ENCODE measurements around the gene PCDHGA9.
"Not testable (repeated sequence)": the region's sequence is repeated elsewhere in the genome, so short reads cannot be mapped to it uniquely, and the experiment has no call there.

PCDHGA9 gene

DNA sequence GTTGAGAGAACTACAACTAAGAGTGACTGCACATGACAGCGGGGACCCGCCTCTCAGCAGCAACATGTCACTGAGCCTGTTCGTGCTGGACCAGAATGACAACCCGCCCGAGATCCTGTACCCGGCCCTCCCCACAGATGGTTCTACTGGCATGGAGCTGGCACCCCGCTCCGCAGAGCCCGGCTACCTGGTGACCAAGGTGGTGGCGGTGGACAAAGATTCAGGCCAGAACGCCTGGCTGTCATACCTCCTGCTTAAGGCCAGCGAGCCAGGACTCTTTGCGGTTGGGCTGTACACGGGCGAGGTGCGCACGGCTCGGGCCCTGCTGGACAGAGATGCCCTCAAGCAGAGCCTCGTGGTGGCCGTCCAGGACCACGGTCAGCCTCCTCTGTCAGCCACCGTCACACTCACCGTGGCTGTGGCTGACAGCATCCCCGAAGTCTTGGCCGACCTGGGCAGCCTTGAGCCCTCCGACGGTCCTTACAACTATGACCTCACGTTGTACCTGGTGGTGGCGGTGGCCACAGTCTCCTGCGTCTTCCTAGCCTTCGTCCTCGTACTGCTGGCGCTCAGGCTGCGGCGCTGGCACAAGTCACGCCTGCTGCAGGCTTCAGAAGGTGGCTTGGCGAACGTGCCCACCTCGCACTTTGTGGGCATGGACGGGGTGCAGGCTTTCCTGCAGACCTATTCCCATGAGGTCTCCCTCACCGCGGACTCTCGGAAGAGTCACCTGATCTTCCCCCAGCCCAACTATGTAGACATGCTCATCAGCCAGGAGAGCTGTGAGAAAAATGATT lies 17.9 kb upstream of the PCDHGA9 start:
- no peak for DNase-seq (ENCODE audit: low spot score)

DNA sequence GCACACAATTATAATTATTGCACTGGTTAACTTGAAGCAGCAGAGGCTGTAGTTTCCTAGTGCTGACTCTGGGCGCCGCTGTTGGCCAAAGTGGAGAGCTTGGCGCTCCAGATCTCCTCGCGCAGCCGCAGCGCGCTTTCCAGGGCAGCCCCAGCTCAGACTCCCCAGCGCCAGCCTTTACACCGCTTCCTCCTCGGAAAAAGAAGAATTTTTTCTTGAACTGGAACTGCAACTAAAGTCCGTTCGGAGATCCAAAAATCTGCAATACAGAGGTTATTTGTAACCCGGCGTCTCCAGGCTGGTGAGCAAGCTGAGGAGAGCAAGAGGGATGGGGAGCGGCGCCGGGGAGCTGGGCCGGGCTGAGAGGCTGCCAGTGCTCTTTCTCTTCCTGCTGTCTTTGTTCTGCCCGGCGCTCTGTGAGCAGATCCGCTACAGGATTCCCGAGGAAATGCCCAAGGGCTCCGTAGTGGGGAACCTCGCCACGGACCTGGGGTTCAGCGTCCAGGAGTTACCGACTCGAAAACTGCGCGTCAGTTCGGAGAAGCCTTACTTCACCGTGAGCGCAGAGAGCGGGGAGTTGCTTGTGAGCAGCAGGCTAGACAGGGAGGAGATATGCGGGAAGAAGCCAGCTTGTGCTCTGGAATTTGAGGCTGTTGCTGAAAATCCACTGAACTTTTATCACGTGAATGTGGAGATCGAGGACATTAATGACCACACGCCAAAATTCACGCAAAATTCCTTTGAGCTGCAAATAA lies 14.8 kb upstream of the PCDHGA9 start, which contains the start of gene PCDHGB4:
Gene PCDHGB4, plus strand, starts transcription at position 142 of the 755 bp plus-strand sequence. Its CDS starts 187 bp downstream, at position 329.
- not testable (repeated sequence) for DNase-seq (ENCODE audit: low spot score)

GRCh38 chr5:141388661-141389060 lies 13.9 kb upstream of the PCDHGA9 start:
- no peak for DNase-seq (ENCODE audit: low spot score)

DNA sequence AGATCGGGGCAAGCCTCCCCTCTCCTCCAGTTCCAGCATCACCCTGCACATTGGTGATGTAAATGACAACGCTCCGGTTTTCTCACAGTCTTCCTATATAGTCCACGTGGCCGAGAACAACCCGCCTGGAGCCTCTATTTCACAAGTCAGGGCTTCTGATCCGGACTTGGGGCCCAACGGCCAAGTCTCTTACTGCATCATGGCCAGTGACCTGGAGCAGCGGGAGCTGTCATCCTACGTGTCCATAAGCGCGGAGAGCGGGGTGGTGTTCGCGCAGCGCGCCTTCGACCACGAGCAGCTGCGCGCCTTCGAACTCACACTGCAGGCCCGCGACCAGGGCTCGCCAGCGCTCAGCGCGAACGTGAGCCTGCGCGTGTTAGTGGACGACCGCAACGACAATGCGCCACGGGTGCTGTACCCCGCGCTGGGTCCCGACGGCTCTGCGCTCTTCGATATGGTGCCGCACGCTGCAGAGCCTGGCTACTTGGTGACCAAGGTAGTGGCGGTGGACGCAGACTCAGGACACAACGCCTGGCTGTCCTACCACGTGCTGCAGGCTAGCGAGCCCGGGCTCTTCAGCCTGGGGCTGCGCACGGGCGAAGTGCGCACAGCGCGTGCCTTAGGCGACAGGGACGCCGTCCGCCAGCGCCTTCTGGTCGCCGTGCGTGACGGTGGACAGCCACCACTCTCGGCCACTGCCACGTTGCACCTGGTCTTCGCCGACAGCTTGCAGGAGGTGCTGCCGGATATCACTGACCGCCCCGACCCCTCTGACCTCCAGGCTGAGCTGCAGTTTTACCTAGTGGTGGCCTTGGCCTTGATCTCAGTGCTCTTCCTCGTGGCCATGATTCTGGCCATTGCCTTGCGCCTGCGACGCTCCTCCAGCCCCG lies 13.2 kb upstream of the PCDHGA9 start:
- DNase-seq (ENCODE audit: low spot score): no peak

GRCh38 chr5:141392429-141393198 lies 10.0 kb upstream of the PCDHGA9 start, which contains the start of gene PCDHGA8:
Gene PCDHGA8 (plus strand): TSS chr5:141392633. CDS start chr5:141392814, 181 bp downstream.
- DNase-seq (ENCODE audit: low spot score): no peak

- DNase-seq (ENCODE audit: low spot score): no peak
Measured at GRCh38 chr5:141393267-141393666, 9.3 kb upstream of the PCDHGA9 start.

DNA sequence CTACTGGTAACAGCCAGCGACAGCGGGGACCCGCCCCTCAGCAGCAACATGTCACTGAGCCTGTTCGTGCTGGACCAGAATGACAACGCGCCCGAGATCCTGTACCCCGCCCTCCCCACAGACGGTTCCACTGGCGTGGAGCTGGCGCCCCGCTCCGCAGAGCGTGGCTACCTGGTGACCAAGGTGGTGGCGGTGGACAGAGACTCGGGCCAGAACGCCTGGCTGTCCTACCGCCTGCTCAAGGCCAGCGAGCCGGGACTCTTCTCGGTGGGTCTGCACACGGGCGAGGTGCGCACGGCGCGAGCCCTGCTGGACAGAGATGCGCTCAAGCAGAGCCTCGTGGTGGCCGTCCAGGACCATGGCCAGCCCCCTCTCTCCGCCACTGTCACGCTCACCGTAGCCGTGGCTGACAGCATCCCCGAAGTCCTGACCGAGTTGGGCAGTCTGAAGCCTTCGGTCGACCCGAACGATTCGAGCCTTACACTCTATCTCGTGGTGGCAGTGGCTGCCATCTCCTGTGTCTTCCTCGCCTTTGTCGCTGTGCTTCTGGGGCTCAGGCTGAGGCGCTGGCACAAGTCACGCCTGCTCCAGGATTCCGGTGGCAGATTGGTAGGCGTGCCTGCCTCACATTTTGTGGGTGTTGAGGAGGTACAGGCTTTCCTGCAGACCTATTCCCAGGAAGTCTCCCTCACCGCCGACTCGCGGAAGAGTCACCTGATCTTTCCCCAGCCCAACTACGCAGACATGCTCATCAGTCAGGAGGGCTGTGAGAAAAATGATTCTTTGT lies 8.0 kb upstream of the PCDHGA9 start:
- DNase-seq (ENCODE audit: low spot score): not testable (repeated sequence)

GRCh38 chr5:141397756-141398551 lies 4.6 kb upstream of the PCDHGA9 start, which contains the start of gene PCDHGB5:
Gene PCDHGB5 (plus strand): TSS chr5:141397947. CDS start chr5:141398128, 181 bp downstream.
- peak; percentile 23 for DNase-seq (ENCODE audit: low spot score)

- DNase-seq (ENCODE audit: low spot score): no peak
Measured at GRCh38 chr5:141398608-141399007, 4.0 kb upstream of the PCDHGA9 start.

- DNase-seq (ENCODE audit: low spot score): no peak
Measured at GRCh38 chr5:141399555-141400258, 2.9 kb upstream of the PCDHGA9 start.

DNA sequence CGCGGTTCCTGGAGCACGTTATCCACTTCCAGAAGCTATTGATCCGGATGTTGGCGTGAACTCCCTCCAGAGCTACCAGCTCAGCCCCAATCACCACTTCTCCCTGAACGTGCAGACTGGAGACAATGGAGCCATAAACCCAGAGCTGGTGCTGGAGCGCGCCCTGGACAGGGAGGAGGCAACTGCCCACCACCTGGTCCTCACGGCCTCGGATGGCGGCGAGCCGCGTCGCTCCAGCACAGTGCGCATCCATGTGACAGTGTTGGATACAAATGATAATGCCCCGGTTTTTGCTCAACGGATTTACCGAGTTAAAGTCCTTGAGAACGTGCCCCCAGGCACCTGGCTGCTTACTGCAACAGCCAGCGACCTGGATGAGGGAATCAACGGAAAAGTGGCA lies 809 bp downstream of the PCDHGA9 start:
- DNase-seq (ENCODE audit: low spot score): no peak

GRCh38 chr5:141407790-141408505 lies 5.4 kb downstream of the PCDHGA9 start, which contains the start of gene PCDHGB6:
Gene PCDHGB6 (plus strand): TSS chr5:141408021. CDS start chr5:141408203, 182 bp downstream.
- not testable (repeated sequence) for DNase-seq (ENCODE audit: low spot score)

- DNase-seq (ENCODE audit: low spot score): no peak
Measured at GRCh38 chr5:141409598-141410306, 7.2 kb downstream of the PCDHGA9 start.

GRCh38 chr5:141411575-141411974 lies 9.0 kb downstream of the PCDHGA9 start:
- no peak for DNase-seq (ENCODE audit: low spot score)

GRCh38 chr5:141412854-141413539 lies 10.4 kb downstream of the PCDHGA9 start, which contains the start of gene PCDHGA10:
Gene PCDHGA10 (plus strand): TSS chr5:141412987. CDS start chr5:141413176, 189 bp downstream.
- no peak for DNase-seq (ENCODE audit: low spot score)

GRCh38 chr5:141413540-141414069 lies 11.0 kb downstream of the PCDHGA9 start:
- DNase-seq (ENCODE audit: low spot score): no peak

Measured in COLO829 (cell line).